ENCODE measurements around the gene ERICH6.

The ERICH6 gene

DNA sequence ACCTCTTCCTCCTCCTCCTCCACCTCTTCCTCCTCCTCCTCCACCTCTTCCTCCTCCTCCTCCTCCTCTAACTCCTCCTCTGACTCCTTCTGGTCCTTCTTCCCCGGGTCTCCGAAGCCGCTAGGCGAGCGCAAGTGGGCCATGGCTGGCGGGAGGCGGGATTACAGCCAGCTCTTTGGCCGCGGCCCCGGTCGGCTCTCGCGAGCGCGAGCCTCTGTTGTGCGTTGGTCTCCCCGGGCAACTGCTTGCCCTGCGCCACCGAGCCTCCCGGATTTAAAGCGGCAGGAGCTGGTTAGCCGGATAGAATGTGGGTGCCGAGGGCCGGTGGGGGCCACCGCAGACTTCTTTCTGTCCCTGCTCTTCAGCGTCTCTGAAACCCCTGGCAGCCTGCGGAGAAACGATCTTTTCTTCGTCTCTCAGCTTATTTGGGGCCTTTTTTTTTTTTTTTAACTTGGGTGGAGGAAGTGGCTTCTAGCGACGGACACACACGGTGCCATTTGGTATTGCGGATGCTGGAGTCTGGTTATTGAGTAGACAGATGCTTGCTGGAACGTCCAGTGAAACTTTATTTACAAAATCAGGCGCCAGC lies at the start of gene ERICH6:
ERICH6 (minus strand) TSS at position 165 of the 589 bp plus-strand sequence; CDS start at position 143, 22 bp downstream.
- in situ Hi-C loops (cut with MboI; ENCODE audit: low pct_unique_long_range_greater_than_20kb, low sequenced_read_pairs, unreplicated experiment): no loop called here
- TF ChIP-seq, protein P1, sequence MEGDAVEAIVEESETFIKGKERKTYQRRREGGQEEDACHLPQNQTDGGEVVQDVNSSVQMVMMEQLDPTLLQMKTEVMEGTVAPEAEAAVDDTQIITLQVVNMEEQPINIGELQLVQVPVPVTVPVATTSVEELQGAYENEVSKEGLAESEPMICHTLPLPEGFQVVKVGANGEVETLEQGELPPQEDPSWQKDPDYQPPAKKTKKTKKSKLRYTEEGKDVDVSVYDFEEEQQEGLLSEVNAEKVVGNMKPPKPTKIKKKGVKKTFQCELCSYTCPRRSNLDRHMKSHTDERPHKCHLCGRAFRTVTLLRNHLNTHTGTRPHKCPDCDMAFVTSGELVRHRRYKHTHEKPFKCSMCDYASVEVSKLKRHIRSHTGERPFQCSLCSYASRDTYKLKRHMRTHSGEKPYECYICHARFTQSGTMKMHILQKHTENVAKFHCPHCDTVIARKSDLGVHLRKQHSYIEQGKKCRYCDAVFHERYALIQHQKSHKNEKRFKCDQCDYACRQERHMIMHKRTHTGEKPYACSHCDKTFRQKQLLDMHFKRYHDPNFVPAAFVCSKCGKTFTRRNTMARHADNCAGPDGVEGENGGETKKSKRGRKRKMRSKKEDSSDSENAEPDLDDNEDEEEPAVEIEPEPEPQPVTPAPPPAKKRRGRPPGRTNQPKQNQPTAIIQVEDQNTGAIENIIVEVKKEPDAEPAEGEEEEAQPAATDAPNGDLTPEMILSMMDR (IDR thresholded peaks at IDR 0.05; ENCODE audit: extremely low read depth, insufficient read depth, missing control alignments): no peak
- peak; percentile 90 for DNase-seq (ENCODE audit: low spot score)

DNA sequence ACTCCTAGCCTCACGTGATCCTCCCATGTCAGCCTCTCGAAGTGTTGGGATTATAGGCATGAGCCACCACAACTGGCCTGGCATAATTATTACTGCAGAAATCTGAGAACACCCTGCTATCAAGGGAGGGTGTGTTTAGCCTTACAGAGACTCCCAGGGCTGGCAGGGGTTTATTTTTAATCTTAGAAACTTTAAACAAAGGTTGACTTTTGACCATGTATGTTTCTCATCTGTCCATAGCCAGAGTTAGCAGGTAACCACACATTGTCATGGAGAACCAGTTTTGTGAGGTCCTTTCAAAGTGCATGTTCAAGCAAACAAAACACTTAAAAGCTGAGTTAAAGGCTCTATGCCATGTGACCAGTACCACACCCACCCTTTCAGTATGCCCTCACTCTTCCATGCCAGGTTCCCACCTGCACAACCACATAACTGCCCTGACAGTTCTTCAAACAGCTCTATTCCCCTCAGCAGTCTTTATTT lies 48.1 kb upstream of the ERICH6 start:
- no peak for DNase-seq (ENCODE audit: low spot score)
- TF ChIP-seq, protein P1 (IDR thresholded peaks at IDR 0.05; ENCODE audit: extremely low read depth, insufficient read depth, missing control alignments): no peak
- in situ Hi-C loops (cut with MboI; ENCODE audit: low pct_unique_long_range_greater_than_20kb, low sequenced_read_pairs, unreplicated experiment): no loop called here

DNA sequence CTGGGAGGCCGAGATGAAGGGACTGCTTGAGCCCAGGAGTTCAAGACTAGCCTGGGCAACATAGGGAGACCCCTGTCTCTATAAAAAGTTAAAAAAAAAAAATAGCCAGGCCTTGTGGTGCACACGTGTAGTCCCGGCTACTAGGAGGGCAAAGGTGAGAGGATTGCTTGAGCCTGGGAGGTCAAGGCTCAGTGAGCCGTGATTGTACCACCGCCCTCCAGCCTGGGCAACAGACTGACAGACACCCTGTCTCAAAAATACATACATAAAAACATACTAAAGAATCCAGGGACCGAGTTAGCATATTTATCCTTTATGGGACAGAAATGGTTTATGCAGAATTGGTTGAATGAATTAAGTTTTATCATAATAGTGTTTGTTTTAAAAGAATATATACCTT lies 45.5 kb upstream of the ERICH6 start:
- in situ Hi-C loops (cut with MboI; ENCODE audit: low pct_unique_long_range_greater_than_20kb, low sequenced_read_pairs, unreplicated experiment): no loop called here
- DNase-seq (ENCODE audit: low spot score): no peak
- TF ChIP-seq, protein P1 (IDR thresholded peaks at IDR 0.05; ENCODE audit: extremely low read depth, insufficient read depth, missing control alignments): no peak

DNA sequence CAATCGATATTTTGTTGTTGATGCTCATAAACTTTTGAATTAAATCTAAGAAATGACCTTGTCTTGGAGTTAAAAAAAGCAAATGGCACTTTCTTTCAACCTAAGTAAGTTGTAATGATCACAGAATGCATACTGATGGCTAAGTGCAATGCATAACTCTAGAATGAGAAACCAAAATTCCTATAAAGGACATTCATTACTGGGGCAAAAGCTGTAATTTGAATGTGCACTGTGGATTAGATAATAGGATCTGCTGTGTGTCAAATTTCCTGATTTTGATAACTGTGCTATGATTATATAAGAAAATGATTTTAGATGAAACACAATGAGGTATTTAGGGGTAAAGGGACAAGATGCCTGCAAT lies 44.9 kb upstream of the ERICH6 start:
- DNase-seq (ENCODE audit: low spot score): no peak
- TF ChIP-seq, protein P1 (IDR thresholded peaks at IDR 0.05; ENCODE audit: extremely low read depth, insufficient read depth, missing control alignments): no peak
- in situ Hi-C loops (cut with MboI; ENCODE audit: low pct_unique_long_range_greater_than_20kb, low sequenced_read_pairs, unreplicated experiment): no loop called here

DNA sequence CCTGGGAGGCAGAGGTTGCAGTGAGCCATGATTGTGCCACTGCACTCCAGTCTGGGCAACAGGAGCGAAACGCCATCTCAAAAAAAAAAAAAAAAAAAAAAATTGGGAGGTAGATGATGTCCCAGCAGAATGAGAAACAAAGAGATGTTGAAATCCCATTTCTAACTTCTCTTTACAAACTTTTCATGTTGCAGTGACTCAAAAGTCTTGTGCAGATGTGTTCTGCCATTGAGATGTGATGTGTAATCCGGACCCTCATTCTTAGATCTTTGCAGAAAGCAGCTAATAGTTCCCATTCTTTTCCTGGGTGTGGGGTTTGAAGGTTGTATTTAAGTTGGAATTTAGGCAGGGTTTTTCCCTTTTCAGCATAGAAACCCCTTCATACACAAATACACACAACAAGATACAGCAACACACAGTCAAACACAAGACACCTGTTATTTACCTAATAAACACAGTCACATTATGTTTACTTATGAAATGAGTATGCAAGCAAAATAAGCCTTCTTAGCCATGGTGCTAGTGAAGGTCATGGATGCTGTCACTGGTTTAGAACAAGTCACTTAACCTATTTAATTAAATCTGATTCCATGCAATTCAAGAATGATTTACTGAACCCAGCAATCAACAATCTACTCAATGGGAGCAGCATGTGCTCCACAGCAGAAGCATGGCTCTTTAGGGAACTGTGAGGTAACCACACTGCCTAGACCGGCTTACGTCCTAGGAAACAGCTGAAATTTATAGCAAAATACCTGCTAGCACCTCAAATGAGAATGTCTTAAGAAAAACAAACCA lies 44.4 kb upstream of the ERICH6 start:
- TF ChIP-seq, protein P1 (IDR thresholded peaks at IDR 0.05; ENCODE audit: extremely low read depth, insufficient read depth, missing control alignments): no peak
- no peak for DNase-seq (ENCODE audit: low spot score)
- in situ Hi-C loops (cut with MboI; ENCODE audit: low pct_unique_long_range_greater_than_20kb, low sequenced_read_pairs, unreplicated experiment): no loop called here

DNA sequence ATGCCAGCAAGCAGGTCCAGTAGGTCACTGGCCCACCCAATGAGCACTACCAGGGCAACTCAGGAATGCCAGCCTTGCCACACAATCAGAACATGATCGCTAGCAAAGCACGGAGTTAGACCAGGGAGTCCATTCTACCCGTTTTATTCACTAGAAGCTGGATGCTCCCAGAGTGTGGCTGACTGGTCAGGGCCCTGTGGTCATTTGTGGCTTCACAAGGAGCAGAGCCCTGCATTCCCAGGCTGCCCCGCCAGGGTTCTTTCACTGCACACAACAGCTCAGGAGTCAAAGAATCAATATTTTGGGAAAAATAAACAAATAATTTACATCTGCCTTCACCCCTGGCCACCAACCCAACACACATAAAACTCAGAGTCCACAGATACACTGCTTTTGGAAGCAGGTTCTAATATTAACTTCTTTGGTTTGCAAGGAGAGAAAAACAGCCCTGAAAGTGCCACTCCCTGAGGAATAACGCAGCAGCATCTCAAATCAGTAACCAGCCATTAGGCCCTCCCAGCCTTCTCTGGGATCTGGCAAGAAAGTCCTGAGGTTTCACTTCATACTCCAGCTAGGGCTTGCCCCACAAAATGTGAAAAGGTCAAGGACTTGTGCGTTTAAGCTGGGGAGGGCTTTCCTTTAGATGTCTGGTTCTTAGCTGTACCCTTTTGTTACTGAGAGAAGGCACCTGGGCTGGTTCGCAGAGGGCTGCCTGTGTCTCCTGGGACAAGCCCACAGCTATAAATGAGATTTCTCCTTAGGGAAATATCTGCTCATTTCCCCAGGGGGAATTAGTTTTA lies 43.3 kb upstream of the ERICH6 start:
- TF ChIP-seq, protein P1 (IDR thresholded peaks at IDR 0.05; ENCODE audit: extremely low read depth, insufficient read depth, missing control alignments): no peak
- in situ Hi-C loops (cut with MboI; ENCODE audit: low pct_unique_long_range_greater_than_20kb, low sequenced_read_pairs, unreplicated experiment): no loop called here
- DNase-seq (ENCODE audit: low spot score): no peak
